ENCODE measurements around the gene IGF2.

Gene IGF2

GRCh38 chr11:2096919-2097301 is 42.3 kb downstream of the IGF2 start:
- Histone ChIP-seq H3K27me3 (ENCODE audit: control insufficient read depth in 2 of 2, insufficient read depth in 2 of 2, low read length in 2 of 2) (no peaks in the 10 kb centered on the region), H3K4me3 (ENCODE audit: low read length in 2 of 2) (no peak overlapping the region), H3K9ac (ENCODE audit: low read depth in 1 of 2, low read length in 2 of 2) (no peak overlapping the region), H3K27ac (ENCODE audit: low read depth in 2 of 2, low read length in 2 of 2) (peak overlapping the region; percentile 23 to 49), H3K9me3 (ENCODE audit: control insufficient read depth in 2 of 2, low read length in 2 of 2) (no peaks in the 10 kb centered on the region), H3K36me3 (ENCODE audit: control insufficient read depth in 2 of 2, insufficient read depth in 2 of 2, low read length in 2 of 2) (no peaks in the 10 kb centered on the region), H3K4me1 (ENCODE audit: control insufficient read depth in 2 of 2, insufficient read depth in 2 of 2, low read length in 2 of 2) (peaks cover 0 to 4% of the 10 kb centered on the region in 2 donors)

- Histone ChIP-seq H3K4me1 (ENCODE audit: control insufficient read depth in 2 of 2, insufficient read depth in 2 of 2, low read length in 2 of 2) (peaks cover 0 to 4% of the 10 kb centered on the region in 2 donors), H3K4me3 (ENCODE audit: low read length in 2 of 2) (no peak overlapping the region), H3K36me3 (ENCODE audit: control insufficient read depth in 2 of 2, insufficient read depth in 2 of 2, low read length in 2 of 2) (no peaks in the 10 kb centered on the region), H3K27me3 (ENCODE audit: control insufficient read depth in 2 of 2, insufficient read depth in 2 of 2, low read length in 2 of 2) (no peaks in the 10 kb centered on the region), H3K9me3 (ENCODE audit: control insufficient read depth in 2 of 2, low read length in 2 of 2) (no peaks in the 10 kb centered on the region), H3K9ac (ENCODE audit: low read depth in 1 of 2, low read length in 2 of 2) (no peak overlapping the region), H3K27ac (ENCODE audit: low read depth in 2 of 2, low read length in 2 of 2) (peak overlapping the region in 1 of 2 donors; percentile 23)
Observed at GRCh38 chr11:2096011-2096918, 42.9 kb downstream of the IGF2 start.

- Histone ChIP-seq H3K9ac (ENCODE audit: low read depth in 1 of 2, low read length in 2 of 2) (no peak overlapping the region), H3K36me3 (ENCODE audit: control insufficient read depth in 2 of 2, insufficient read depth in 2 of 2, low read length in 2 of 2) (no peaks in the 10 kb centered on the region), H3K27ac (ENCODE audit: low read depth in 2 of 2, low read length in 2 of 2) (no peak overlapping the region), H3K4me3 (ENCODE audit: low read length in 2 of 2) (no peak overlapping the region), H3K4me1 (ENCODE audit: control insufficient read depth in 2 of 2, insufficient read depth in 2 of 2, low read length in 2 of 2) (peaks cover 0 to 4% of the 10 kb centered on the region in 2 donors), H3K27me3 (ENCODE audit: control insufficient read depth in 2 of 2, insufficient read depth in 2 of 2, low read length in 2 of 2) (no peaks in the 10 kb centered on the region), H3K9me3 (ENCODE audit: control insufficient read depth in 2 of 2, low read length in 2 of 2) (no peaks in the 10 kb centered on the region)
Observed at GRCh38 chr11:2095542-2095941, 43.6 kb downstream of the IGF2 start.

- H3K4me3 ChIP-seq (ENCODE audit: low read length in 2 of 2) = no peak overlapping the region
- peaks cover 0 to 4% of the 10 kb centered on the region in 2 donors for H3K4me1 ChIP-seq (ENCODE audit: control insufficient read depth in 2 of 2, insufficient read depth in 2 of 2, low read length in 2 of 2)
- H3K9ac ChIP-seq (ENCODE audit: low read depth in 1 of 2, low read length in 2 of 2) = no peak overlapping the region
- H3K36me3 ChIP-seq (ENCODE audit: control insufficient read depth in 2 of 2, insufficient read depth in 2 of 2, low read length in 2 of 2) = no peaks in the 10 kb centered on the region
- H3K9me3 ChIP-seq (ENCODE audit: control insufficient read depth in 2 of 2, low read length in 2 of 2) = no peaks in the 10 kb centered on the region
- no peaks in the 10 kb centered on the region for H3K27me3 ChIP-seq (ENCODE audit: control insufficient read depth in 2 of 2, insufficient read depth in 2 of 2, low read length in 2 of 2)
- no peak overlapping the region for H3K27ac ChIP-seq (ENCODE audit: low read depth in 2 of 2, low read length in 2 of 2)
Observed at GRCh38 chr11:2095198-2095520, 44.0 kb downstream of the IGF2 start.

GRCh38 chr11:2094354-2095197 is 44.6 kb downstream of the IGF2 start:
- Histone ChIP-seq H3K9me3 (ENCODE audit: control insufficient read depth in 2 of 2, low read length in 2 of 2) (no peaks in the 10 kb centered on the region), H3K9ac (ENCODE audit: low read depth in 1 of 2, low read length in 2 of 2) (no peak overlapping the region), H3K4me3 (ENCODE audit: low read length in 2 of 2) (no peak overlapping the region), H3K27me3 (ENCODE audit: control insufficient read depth in 2 of 2, insufficient read depth in 2 of 2, low read length in 2 of 2) (no peaks in the 10 kb centered on the region), H3K4me1 (ENCODE audit: control insufficient read depth in 2 of 2, insufficient read depth in 2 of 2, low read length in 2 of 2) (peaks cover 0 to 4% of the 10 kb centered on the region in 2 donors), H3K36me3 (ENCODE audit: control insufficient read depth in 2 of 2, insufficient read depth in 2 of 2, low read length in 2 of 2) (no peaks in the 10 kb centered on the region), H3K27ac (ENCODE audit: low read depth in 2 of 2, low read length in 2 of 2) (no peak overlapping the region)

GRCh38 chr11:2093575-2094353 is 45.4 kb downstream of the IGF2 start:
- H3K36me3 ChIP-seq (ENCODE audit: control insufficient read depth in 2 of 2, insufficient read depth in 2 of 2, low read length in 2 of 2) = no peaks in the 10 kb centered on the region
- no peak overlapping the region for H3K9ac ChIP-seq (ENCODE audit: low read depth in 1 of 2, low read length in 2 of 2)
- H3K9me3 ChIP-seq (ENCODE audit: control insufficient read depth in 2 of 2, low read length in 2 of 2) = no peaks in the 10 kb centered on the region
- no peak overlapping the region for H3K27ac ChIP-seq (ENCODE audit: low read depth in 2 of 2, low read length in 2 of 2)
- no peaks in the 10 kb centered on the region for H3K4me1 ChIP-seq (ENCODE audit: control insufficient read depth in 2 of 2, insufficient read depth in 2 of 2, low read length in 2 of 2)
- H3K4me3 ChIP-seq (ENCODE audit: low read length in 2 of 2) = no peak overlapping the region
- H3K27me3 ChIP-seq (ENCODE audit: control insufficient read depth in 2 of 2, insufficient read depth in 2 of 2, low read length in 2 of 2) = no peaks in the 10 kb centered on the region

GRCh38 chr11:2092956-2093412 is 46.2 kb downstream of the IGF2 start:
- Histone ChIP-seq H3K27me3 (ENCODE audit: control insufficient read depth in 2 of 2, insufficient read depth in 2 of 2, low read length in 2 of 2) (no peaks in the 10 kb centered on the region), H3K27ac (ENCODE audit: low read depth in 2 of 2, low read length in 2 of 2) (no peak overlapping the region), H3K9me3 (ENCODE audit: control insufficient read depth in 2 of 2, low read length in 2 of 2) (no peaks in the 10 kb centered on the region), H3K4me3 (ENCODE audit: low read length in 2 of 2) (no peak overlapping the region), H3K36me3 (ENCODE audit: control insufficient read depth in 2 of 2, insufficient read depth in 2 of 2, low read length in 2 of 2) (no peaks in the 10 kb centered on the region), H3K9ac (ENCODE audit: low read depth in 1 of 2, low read length in 2 of 2) (no peak overlapping the region), H3K4me1 (ENCODE audit: control insufficient read depth in 2 of 2, insufficient read depth in 2 of 2, low read length in 2 of 2) (no peaks in the 10 kb centered on the region)

- Histone ChIP-seq H3K9ac (ENCODE audit: low read depth in 1 of 2, low read length in 2 of 2) (no peak overlapping the region), H3K27ac (ENCODE audit: low read depth in 2 of 2, low read length in 2 of 2) (no peak overlapping the region)
Observed at GRCh38 chr11:2092464-2092910, 46.7 kb downstream of the IGF2 start.

GRCh38 chr11:2091786-2092463 is 47.3 kb downstream of the IGF2 start:
- Histone ChIP-seq H3K4me3 (ENCODE audit: low read length in 2 of 2) (no peak overlapping the region), H3K4me1 (ENCODE audit: control insufficient read depth in 2 of 2, insufficient read depth in 2 of 2, low read length in 2 of 2) (no peaks in the 10 kb centered on the region), H3K27me3 (ENCODE audit: control insufficient read depth in 2 of 2, insufficient read depth in 2 of 2, low read length in 2 of 2) (no peaks in the 10 kb centered on the region), H3K9ac (ENCODE audit: low read depth in 1 of 2, low read length in 2 of 2) (no peak overlapping the region), H3K36me3 (ENCODE audit: control insufficient read depth in 2 of 2, insufficient read depth in 2 of 2, low read length in 2 of 2) (no peaks in the 10 kb centered on the region), H3K27ac (ENCODE audit: low read depth in 2 of 2, low read length in 2 of 2) (no peak overlapping the region), H3K9me3 (ENCODE audit: control insufficient read depth in 2 of 2, low read length in 2 of 2) (no peaks in the 10 kb centered on the region)

More at GRCh38 chr11:2092464-2092910, 46.7 kb downstream of the IGF2 start:
- Histone ChIP-seq H3K4me3 (ENCODE audit: low read length in 2 of 2) (no peak overlapping the region), H3K9me3 (ENCODE audit: control insufficient read depth in 2 of 2, low read length in 2 of 2) (no peaks in the 10 kb centered on the region), H3K36me3 (ENCODE audit: control insufficient read depth in 2 of 2, insufficient read depth in 2 of 2, low read length in 2 of 2) (no peaks in the 10 kb centered on the region), H3K27me3 (ENCODE audit: control insufficient read depth in 2 of 2, insufficient read depth in 2 of 2, low read length in 2 of 2) (no peaks in the 10 kb centered on the region), H3K4me1 (ENCODE audit: control insufficient read depth in 2 of 2, insufficient read depth in 2 of 2, low read length in 2 of 2) (no peaks in the 10 kb centered on the region)
